PFSK-1 (cell line): ENCODE data around the gene PHF11.

Experiments used
- FOXP2 ChIP-seq: optimal IDR thresholded peaks from 2 replicates; pipeline ENCODE3; 2011; ENCODE audit warnings: borderline replicate concordance, control low read depth, inconsistent platforms; ENCODE audit not compliant: insufficient read depth; ENCODE audit errors: extremely low read length, extremely low read depth
- POLR2AphosphoS5 ChIP-seq: IDR thresholded peaks from 2 replicates; pipeline ENCODE4 v1.6.1; 2012; ENCODE audit warnings: low read depth, mild to moderate bottlenecking, control low read depth, low read length, moderate library complexity
- REST ChIP-seq, 2 experiments: IDR thresholded peaks; 2 replicates each; pipeline versions ENCODE4 v1.6.1 to v1.8.0; 2011 to 2012; ENCODE audit warnings: low read depth in 2 of 2, low read length in 2 of 2, control low read depth in 1 of 2, inconsistent platforms in 1 of 2, mild to moderate bottlenecking in 1 of 2, moderate library complexity in 1 of 2; ENCODE audit not compliant: insufficient read depth in 1 of 2
- SIN3A ChIP-seq: IDR thresholded peaks from 2 replicates; pipeline ENCODE4 v1.6.1; 2012; ENCODE audit warnings: mild to moderate bottlenecking, low read length, moderate library complexity, borderline replicate concordance; ENCODE audit not compliant: insufficient read depth
- TAF1 ChIP-seq: IDR thresholded peaks from 2 replicates; pipeline ENCODE4 v1.6.1; 2012; ENCODE audit warnings: low read length, control low read depth, borderline replicate concordance; ENCODE audit not compliant: insufficient read depth

The PHF11 gene

GRCh38 chr13:49559006-49559405 is 63.3 kb downstream of the PHF11 start:
- TF ChIP-seq FOXP2 (no peak), POLR2AphosphoS5 (no peak), TAF1 (no peak), REST (IDR thresholded peaks at IDR 0.05; ENCODE audit: insufficient read depth in 1 of 2, low read depth in 2 of 2, low read length in 2 of 2) (no peak), SIN3A (no peak)

GRCh38 chr13:49560270-49561061 is 64.7 kb downstream of the PHF11 start:
- TF ChIP-seq SIN3A, result no peak
- no peak for TF ChIP-seq FOXP2
- no peak for TF ChIP-seq POLR2AphosphoS5
- no peak for TF ChIP-seq REST (IDR thresholded peaks at IDR 0.05; ENCODE audit: insufficient read depth in 1 of 2, low read depth in 2 of 2, low read length in 2 of 2)
- no peak for TF ChIP-seq TAF1

- TF ChIP-seq TAF1 (no peak), POLR2AphosphoS5 (no peak), SIN3A (no peak), REST (IDR thresholded peaks at IDR 0.05; ENCODE audit: insufficient read depth in 1 of 2, low read depth in 2 of 2, low read length in 2 of 2) (no peak)
Measured at GRCh38 chr13:49561062-49561410, 65.3 kb downstream of the PHF11 start.

- no peak for TF ChIP-seq SIN3A
- no peak for TF ChIP-seq REST (IDR thresholded peaks at IDR 0.05; ENCODE audit: insufficient read depth in 1 of 2, low read depth in 2 of 2, low read length in 2 of 2)
- TF ChIP-seq TAF1, result no peak
- no peak for TF ChIP-seq POLR2AphosphoS5
Measured at GRCh38 chr13:49563516-49563915, 67.8 kb downstream of the PHF11 start.

GRCh38 chr13:49566461-49566860 is 70.7 kb downstream of the PHF11 start:
- TF ChIP-seq POLR2AphosphoS5 (no peak), FOXP2 (no peak), SIN3A (no peak), TAF1 (no peak), REST (IDR thresholded peaks at IDR 0.05; ENCODE audit: insufficient read depth in 1 of 2, low read depth in 2 of 2, low read length in 2 of 2) (no peak)
